ENCODE results near the gene TSPAN3.

The TSPAN3 gene

DNA sequence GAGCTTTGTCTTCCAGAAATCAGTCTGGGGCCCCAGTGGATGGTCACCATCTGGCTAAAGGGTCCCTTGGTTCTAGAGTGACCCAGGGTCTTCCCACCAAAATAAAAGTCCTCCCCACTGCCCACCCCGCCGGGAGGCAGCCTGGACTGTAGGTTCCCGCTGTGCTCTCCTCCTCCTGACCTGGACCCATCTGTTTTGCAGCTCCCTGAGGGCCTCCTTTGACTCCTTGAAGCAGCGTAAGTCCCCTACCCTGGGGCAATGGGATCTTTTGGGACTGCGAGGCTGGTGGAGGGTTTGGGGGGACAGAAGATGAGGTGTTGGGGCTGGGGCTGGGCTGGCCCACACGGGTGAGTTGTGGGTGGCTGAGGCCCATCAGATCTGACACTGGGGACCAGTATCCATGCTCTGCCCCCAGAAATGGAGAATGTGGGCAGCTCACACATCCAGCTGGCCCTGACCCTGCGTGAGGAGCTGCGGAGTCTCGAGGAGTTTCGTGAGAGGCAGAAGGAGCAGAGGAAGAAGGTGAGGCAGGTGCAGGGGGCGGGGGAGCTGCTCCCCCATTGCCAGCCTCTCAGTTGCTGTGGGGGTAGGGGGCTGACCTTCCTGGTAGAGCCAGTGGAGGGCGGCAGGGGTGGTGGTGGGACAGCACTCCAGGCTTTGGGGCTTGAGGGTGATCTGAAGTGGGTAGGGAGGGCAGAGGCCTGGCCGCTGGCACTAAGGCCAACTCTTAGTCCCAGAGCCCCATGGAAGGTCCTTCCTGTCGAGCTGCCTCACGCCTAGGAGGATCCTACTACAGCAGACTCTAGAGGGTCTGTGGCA is 45.6 kb downstream of the TSPAN3 start:
- no peak for FAIRE-seq
- no peak for DNase-seq (ENCODE audit: insufficient read length, low spot score)

- DNase-seq (ENCODE audit: insufficient read length, low spot score): peak; percentile 71
- FAIRE-seq: no peak
Observed at GRCh38 chr15:77024273-77025082, 46.4 kb downstream of the TSPAN3 start.

- FAIRE-seq (no peak), DNase-seq (ENCODE audit: insufficient read length, low spot score) (no peak)
Observed at GRCh38 chr15:77023576-77024272, 47.2 kb downstream of the TSPAN3 start.

GRCh38 chr15:77022646-77023575 is 48.0 kb downstream of the TSPAN3 start:
- DNase-seq (ENCODE audit: insufficient read length, low spot score) (no peak), FAIRE-seq (no peak)

DNA sequence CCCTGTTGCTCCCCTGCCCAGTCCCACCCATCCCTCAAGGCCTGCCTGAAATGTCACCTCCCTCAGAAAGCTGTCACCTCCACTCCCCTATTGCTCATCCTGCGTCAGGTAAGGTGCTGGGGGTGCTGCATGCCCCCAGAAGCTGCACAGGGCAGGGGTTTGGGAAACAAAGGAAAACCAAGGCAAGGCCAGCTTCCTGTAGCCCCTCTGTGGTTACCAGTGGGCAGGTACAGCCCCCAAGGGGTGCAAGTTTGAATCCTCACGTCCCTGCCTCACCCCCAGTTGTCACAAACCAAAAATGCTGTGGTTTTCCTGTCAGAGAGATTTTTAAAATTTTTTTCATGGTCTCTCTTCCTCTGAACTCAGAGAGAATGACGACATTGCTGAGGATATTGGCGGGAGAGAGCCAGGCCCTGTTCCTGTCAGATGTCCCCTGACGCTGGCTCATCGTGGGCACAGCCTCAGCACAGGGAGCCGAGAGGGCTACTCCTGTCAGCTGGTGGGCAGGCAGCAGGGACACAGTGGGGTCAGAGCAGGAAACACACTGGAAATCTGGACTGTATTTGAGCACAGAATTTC is 49.0 kb downstream of the TSPAN3 start:
- DNase-seq (ENCODE audit: insufficient read length, low spot score) (peak; percentile 62), FAIRE-seq (peak; percentile 54)

DNA sequence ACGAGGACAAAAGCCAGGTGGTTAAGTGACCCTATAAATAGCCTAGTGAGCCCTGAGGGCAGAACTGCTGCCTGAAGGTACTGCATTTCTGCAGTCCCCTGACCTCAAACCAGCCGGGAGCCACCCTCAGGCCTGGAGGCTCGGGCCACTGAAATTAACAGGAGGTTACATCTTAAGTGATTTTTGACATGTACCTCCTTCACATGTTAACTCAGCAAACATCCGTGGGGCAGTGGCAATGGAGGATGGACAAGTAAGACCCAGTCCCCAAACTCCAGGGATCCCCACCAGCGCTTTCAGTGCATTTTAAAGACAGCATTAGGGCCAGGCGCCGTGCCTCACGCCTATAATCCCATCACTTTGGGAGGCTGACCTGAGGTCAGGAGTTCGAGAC is 49.8 kb downstream of the TSPAN3 start:
- FAIRE-seq: no peak
- no peak for DNase-seq (ENCODE audit: insufficient read length, low spot score)

GRCh38 chr15:77020348-77021087 is 50.4 kb downstream of the TSPAN3 start:
- FAIRE-seq (no peak), DNase-seq (ENCODE audit: insufficient read length, low spot score) (no peak)

GRCh38 chr15:77019521-77020331 is 51.2 kb downstream of the TSPAN3 start:
- FAIRE-seq (no peak), DNase-seq (ENCODE audit: insufficient read length, low spot score) (no peak)

GRCh38 chr15:77018796-77019505 is 52.0 kb downstream of the TSPAN3 start:
- FAIRE-seq (no peak), DNase-seq (ENCODE audit: insufficient read length, low spot score) (no peak)

DNA sequence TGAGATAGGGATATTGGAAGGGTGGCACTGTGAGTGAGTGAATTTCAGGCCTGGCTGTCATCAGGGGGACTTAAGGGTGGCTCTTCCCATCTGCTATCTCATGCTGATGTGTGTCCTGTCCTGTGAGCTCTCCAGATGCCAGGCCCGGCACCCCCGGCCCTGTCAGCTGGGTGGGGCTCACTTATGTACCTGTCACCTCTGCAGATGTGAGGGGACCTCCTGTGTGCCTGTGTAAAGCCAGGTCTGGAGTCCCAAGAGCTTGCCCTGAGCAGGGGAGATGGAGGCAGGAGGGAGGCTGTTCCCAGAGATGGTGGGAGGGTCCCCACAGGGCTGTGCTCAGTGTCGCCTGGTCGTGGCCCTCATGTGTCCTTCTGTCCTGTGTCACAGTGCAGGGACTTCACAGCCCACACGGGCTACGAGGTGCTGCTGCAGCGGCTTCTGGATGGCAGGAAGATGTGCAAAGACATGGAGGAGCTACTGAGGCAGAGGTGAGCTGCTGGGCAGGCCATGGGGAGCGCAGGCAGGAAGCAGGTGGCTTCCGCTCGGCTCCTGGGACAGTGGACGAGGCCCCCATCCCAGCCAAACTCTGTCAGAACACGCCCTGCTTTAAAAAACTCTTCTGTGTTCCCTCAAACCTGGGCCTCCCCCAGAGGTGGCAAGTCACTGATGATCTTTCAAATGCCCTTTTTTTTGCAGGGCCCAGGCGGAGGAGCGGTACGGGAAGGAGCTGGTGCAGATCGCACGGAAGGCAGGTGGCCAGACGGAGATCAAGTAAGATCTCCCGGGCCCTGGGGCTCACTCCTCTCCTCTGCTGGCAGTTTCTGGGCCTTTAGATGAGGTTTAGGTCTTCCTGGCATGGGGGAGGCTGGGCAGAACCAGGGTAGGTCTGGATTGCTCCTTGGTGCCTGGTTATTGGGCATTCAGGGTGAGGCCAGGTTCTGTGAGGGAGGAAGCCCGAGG is 52.9 kb downstream of the TSPAN3 start:
- DNase-seq (ENCODE audit: insufficient read length, low spot score) (no peak), FAIRE-seq (no peak)

DNA sequence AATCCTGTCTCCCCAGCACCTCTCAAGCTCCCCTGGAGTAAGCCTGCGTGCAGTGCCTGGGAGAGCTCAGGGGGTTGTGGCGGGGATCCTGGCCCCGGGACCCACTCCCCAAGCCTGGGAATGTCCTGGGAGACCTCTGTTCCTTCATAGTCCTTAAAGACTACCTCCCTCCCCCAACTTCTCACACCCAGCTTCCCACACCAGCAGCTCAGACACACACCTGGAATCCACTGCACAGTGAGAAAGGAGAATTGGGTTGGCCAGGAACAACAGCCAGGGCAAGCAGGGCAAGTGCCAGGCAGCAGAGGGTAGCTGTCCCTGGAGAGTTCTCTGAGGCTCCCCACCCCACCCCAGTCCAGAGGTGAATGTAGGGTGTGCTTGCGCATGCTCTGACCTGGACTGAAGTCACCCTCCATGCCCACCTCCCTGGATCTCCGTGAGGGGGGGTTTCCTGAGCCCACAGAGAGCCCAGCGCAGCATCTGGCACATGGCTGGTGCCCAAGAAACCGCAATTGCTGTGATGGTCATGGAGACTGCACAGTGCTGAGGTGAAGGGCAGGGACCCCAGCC is 53.7 kb downstream of the TSPAN3 start:
- FAIRE-seq (no peak), DNase-seq (ENCODE audit: insufficient read length, low spot score) (no peak)

- FAIRE-seq: no peak
- no peak for DNase-seq (ENCODE audit: insufficient read length, low spot score)
Observed at GRCh38 chr15:77016321-77016695, 54.6 kb downstream of the TSPAN3 start.

GRCh38 chr15:77015646-77016320 is 55.1 kb downstream of the TSPAN3 start:
- DNase-seq (ENCODE audit: insufficient read length, low spot score) (no peak), FAIRE-seq (no peak)

GRCh38 chr15:77014132-77015081 is 56.5 kb downstream of the TSPAN3 start:
- DNase-seq (ENCODE audit: insufficient read length, low spot score) (no peak), FAIRE-seq (no peak)

GRCh38 chr15:77013776-77014131 is 57.2 kb downstream of the TSPAN3 start:
- DNase-seq (ENCODE audit: insufficient read length, low spot score): no peak
- no peak for FAIRE-seq
